ENCODE results near the gene IPPK.
"Not testable (repeated sequence)": the region's sequence is repeated elsewhere in the genome, so short reads cannot be mapped to it uniquely, and the experiment has no call there.

IPPK gene

DNA sequence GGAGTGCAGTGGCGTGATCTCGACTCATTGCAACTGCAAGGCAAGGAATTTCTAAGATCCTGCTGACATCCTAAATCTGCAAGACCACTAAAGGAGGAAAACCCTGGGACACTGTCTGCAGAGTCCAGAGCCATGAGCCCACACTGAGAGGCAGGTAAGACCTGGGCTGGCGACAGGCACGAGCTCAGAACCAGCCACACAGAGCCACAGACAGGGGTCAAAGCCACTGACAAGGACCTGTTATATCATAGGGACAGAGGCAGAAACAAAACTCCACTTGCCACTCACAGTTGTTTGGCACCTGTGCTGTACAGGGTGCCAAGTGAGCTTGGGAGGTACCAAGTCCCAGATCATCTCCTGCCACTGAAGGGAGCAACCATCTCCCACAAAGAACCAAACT is 34.2 kb downstream of the IPPK start:
- no peak for DNase-seq

GRCh38 chr9:92634712-92635605 is 35.0 kb downstream of the IPPK start:
- DNase-seq, result no peak

DNA sequence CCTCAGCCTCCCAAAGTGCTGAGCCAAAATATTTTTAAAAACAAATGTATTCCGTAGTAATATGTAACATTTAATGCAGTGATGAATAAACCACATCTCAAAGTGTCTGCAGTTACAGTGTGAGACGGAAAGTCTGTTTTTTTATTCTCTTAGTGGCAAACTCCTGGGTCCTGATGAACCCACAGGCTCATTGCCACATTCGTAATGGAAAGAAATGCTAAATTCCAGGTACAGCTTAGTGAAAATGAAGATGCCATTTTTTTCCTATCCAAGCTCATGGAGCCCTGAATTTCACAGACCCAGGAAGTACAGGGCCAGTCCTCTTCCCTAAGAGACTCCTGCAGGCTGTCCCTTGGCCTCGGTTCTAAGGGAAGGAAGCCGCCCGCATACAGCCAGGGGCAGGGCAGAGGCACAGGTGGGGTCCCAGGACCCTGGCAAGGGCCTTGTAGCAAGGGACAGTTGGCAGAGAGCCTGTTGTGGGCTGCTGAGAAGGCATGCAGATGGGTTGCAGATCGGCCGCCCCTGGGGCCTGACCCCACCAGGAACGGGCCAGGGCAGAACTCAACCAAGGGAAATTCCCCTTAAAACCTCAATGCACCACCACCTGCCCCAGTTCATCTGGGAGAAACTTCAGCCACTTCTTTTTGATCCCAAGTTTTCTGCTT is 36.2 kb downstream of the IPPK start:
- DNase-seq, result no peak

- DNase-seq, result no peak
These were observed 37.3 kb downstream of the IPPK start for GRCh38 chr9:92632641-92633040.

DNA sequence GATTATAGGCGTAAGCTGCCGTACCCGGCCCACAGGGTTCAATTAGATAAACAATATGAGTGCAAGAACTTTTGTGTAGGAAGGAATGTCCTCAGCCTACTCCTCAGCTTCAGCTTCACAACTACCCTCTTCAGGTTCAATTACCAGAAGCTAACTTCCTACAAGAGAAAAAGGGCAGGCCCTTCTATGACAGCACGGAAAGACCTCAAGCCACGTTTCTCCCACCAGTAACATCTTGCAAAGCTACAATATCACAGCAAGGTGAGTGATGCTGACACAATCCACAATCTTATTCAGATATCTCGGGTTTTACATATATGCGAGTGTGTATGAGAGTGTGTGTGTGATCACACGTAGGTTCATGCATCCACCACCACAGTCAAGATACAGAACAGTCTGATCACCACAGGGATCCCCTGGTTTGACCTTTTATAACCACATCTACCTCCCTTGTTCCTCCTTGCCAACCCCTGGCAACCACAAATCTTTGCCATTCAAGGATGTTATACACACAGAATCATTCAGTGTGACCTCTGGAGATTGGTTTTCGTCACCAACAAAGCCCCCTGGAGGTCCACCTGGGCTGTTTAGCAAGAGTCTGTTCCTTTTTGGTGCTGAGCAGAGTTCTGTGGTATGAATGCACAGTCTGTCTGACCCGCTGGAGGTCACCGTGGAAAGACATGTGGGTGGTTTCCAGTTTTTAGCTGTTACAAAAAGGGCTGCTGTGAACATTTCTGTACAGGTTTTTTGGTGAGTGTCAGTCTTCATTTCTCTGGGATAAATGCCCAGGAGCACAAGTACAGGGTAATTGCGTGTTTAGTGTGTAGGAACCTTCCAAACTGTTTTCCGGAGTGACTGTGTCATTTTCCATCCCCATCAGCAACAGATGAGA is 38.2 kb downstream of the IPPK start:
- DNase-seq, result no peak

DNA sequence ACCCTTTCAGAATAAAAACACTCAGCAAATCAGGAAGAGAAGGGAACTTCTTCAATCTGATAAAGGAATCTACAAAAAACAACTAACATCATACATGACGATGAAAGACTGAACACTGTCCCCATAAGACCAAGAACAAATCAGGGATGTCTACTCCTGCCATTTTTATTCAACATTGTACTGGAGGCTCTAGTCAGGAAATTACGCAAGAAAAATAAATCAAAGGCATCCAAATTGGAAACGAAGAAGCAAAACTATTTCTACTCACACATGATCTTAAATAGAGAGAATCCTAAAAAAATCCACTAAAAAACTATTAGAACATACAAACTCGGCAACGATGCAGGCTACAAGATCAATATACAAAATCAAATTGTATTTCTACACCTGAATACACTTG is 42.3 kb downstream of the IPPK start:
- DNase-seq, result no peak

DNA sequence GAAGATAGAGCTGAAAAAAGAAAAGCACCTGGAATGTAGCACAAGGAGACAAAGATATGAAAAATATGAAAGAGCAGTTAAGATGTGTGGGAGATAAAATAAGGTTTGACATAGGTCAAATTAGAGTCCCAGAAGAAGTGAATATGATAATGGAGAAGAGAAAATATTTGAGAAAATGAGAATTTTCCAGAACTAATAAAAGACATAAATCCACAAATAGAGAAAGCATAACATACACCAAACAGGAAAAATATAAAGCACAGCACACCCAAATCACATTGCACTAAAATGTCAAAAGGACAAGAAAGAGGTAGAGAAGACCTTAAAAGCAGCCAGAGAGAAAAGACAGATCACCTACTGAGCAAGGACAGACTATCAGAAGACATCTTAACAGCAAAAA is 43.4 kb downstream of the IPPK start:
- no peak for DNase-seq

DNA sequence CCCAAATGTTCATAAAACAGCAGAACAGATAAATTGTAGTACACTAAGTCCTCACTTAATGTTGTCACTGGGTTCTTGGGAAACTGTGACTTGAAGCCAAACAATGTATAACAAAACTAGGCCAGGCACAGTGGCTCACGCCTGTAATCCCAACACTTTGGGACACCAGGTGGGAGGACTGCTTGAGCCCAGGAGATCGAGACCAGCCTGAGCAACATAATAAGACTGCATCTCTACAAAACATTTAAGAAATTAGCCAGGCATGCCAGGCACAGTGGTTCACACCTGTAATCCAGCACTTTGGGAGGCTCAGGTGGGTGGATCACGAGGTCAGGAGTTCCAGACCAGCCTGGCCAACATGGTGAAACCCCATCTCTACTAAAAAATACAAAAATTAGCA is 46.0 kb downstream of the IPPK start:
- not testable (repeated sequence) for DNase-seq

- no peak for DNase-seq
These were observed 49.1 kb downstream of the IPPK start for GRCh38 chr9:92620845-92621244.

DNA sequence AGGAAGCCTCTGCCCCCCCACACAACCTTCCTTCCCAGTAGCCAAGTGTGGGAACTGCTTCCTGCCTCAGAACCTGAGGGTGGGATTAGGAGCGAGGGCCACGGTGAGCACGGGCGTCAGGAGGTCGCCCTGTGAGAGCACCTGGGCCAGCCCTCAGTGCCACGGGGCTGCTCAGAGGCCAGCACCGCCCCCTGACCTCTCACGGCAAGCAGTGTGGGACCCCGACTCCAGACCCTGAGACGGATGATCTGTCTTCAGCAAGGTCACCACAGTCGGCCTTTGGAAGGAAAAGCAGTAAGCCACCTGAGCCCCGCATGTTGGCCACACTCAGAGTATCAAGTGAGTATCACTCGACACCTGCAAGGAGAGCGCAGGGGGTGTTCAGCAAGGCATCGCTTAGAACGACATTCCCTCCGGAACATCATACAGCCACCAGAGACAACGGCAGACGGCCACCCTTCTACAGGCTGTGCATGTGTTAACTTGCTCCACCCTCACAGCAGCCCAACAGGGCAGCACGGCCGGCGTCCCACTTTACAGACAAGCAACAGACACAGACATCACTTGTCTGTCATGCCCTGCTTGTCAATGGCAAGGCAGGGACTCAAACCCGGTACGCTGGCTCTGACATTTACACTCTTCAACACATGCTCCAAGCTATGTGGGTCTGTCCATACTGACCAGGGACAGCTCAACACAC is 50.2 kb downstream of the IPPK start:
- DNase-seq, result no peak

DNA sequence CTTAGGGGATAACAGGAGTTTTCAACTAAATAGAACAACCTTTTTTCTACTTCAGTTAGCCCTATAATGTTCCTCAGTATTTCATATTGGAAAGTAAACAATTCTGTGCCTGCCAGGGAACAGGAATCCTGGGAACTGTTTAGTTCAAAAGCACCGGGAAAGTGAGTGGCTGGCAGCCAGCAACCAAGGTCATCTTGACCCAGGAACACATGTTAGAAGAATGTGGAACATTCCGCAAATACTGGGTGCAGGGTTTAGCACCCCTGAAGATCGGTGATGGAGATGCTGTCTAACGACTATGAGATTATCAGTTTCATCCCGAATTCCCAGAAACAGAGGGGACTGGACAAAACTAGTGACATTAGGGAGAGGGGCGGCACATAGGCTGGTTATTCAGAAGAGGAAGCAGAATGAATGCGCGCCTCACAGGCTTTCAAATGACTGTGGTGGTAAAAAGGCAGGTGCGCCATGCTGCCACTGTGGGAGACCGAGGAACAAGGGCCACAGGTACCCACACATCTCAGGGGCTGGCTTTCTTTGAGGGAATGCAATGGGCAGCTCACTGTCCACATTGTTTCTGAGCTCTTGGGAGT is 51.2 kb downstream of the IPPK start:
- no peak for DNase-seq

DNA sequence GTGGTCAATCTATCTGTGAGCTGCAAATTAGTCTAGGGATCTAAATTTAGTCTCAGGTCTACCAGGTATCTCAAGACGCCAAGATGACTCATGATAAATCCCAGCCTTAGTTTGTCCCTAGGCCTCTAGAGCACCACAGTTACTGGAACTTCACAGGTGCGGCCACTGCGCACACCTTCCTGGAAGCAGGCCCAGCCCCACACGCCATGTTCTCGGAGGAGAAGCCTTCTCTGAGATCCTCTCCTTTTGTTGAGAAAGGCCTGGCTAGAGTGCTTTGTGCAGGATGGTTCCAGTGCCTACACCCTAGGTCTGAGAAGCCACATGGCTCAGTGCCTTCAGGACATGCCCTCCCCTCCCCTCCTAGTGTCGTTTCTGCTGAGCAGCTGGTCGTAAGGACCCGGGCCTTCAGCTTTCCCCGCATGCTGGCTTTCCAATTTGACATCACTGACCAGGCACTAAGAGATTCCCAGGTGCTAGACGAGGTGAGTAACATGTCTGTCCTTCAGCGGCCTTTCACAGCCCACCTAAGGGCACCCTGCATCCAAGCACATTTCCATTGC is 51.9 kb downstream of the IPPK start:
- DNase-seq, result no peak

DNA sequence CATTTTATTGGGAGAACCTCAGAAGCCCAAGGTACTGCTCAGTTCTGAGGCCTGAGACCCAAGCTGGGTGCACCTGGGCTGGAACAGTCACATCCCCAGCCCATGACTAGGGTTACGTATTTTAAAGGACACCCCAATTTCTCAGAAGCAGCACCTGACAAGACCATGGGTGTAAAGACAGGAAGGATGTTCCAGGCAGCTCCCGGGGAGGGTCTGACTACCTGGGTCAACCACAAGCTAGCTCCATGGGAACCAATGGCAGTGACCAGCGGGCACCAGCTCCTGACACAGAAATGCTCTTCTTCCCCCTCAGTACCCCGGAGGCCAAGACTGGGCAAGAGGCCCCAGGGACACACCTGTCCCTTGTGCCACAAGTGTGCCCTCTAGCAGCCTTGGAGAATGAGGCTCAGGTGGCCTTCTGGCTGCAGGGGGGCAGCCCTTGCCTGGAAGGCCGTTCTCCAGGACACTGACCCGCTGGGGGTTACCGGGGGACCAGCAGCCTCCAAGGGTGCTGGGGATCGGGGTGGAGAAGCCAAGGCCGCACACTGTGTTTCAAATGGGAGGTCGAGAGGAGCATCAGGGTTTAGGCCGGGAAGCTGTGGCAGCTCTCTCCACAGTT is 52.6 kb downstream of the IPPK start:
- DNase-seq, result no peak

DNA sequence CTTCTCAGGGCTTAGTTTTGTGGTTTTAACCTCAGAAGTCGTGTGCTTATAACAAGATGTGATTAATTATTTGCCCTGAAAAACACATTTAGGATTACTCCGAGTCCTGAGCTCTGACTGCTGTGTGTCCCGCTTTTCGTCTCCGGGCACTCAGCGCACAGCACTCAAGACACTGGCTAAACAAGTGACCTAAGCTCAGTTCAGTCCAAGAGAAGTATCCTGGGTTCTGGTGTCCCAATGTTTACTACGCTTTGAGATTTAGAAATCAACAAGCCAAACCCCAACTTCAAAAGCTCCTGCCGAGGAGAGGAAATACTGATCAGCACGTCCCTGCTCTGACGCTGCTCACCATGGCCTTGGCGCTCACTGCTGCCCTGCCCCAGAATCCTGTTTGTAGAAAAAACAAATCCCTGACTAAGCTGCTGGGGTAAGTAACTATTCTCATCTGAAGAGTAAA is 53.2 kb downstream of the IPPK start:
- DNase-seq, result no peak

DNA sequence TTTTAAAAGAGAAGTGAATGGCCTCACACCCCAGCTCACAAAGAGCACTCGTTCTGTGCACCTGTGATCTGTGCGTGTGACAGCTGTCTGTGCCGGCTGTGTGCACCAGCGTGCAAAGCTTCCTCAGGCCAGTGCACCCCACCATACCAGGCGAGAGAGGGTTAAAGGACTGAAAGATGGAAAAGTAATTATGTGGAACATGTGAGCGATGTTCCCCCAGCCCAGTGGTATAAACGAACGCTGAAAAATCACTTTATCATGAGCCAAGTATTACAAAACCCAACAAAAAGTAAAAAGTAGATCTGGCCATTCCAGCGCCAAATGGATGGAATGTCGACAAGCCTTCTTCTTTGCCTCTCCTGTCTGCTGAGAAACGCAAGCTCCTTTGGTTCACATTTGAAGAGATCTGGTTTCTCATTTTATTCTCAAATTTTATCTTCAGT is 53.7 kb downstream of the IPPK start:
- DNase-seq, result no peak

DNA sequence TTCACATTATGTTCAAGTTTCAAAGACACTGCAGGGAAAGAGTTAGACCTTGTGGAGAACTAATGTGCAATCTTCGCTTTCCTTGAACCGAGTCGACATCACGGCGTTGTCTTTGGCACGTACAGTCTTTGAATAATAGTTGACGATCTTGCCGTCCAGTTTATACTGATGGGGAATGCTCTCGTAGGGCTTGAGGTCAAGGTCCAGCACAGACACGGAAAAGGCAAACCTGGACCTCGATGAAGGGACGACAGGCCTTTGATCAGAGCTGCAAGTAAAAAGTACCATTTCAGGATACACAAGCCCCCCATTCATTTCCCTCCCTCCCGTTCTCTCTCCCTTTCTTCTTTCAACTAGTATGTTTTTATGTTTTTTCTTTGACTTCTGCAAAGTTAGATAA is 54.1 kb downstream of the IPPK start:
- no peak for DNase-seq

GRCh38 chr9:92614763-92615461 is 55.0 kb downstream of the IPPK start:
- no peak for DNase-seq

GRCh38 chr9:92614123-92614510 is 55.8 kb downstream of the IPPK start:
- no peak for DNase-seq

GRCh38 chr9:92613268-92614122 is 56.4 kb downstream of the IPPK start:
- no peak for DNase-seq

GRCh38 chr9:92612816-92613215 is 57.1 kb downstream of the IPPK start:
- no peak for DNase-seq
